Osteoblast (primary cell): ENCODE results near the gene AMPD3. TPM values are rescaled to one million over a fixed set of nuclear protein-coding genes. Genes with fewer than 3 reads are reported as not detected.

Experiments used
- DNase-seq: peaks from one replicate; pipeline ENCODE4 v3.0.0; 2011; ENCODE audit warnings: low spot score, mixed read lengths; ENCODE audit not compliant: insufficient read length; ENCODE audit errors: missing footprints
- H2AFZ ChIP-seq: 2 replicates; pipeline ENCODE4 v1.6.0; 2011; ENCODE audit warnings: mild to moderate bottlenecking, low read length
- H3K27ac ChIP-seq: 2 replicates; pipeline ENCODE4 v1.5.1; 2011; ENCODE audit warnings: mild to moderate bottlenecking, low read depth, low read length, moderate library complexity
- H3K27me3 ChIP-seq: 2 replicates; pipeline ENCODE4 v1.6.0; 2012; ENCODE audit warnings: mild to moderate bottlenecking, control low read depth, inconsistent platforms, low read length, moderate library complexity; ENCODE audit not compliant: insufficient read depth
- H3K36me3 ChIP-seq: 2 replicates; pipeline ENCODE4 v1.5.1; 2011; ENCODE audit warnings: mild to moderate bottlenecking, low read length, control low read depth, moderate library complexity; ENCODE audit not compliant: insufficient read depth
- H3K4me1 ChIP-seq: 2 replicates; pipeline ENCODE4 v1.5.1; 2011; ENCODE audit warnings: mild to moderate bottlenecking, low read length, control low read depth, moderate library complexity; ENCODE audit not compliant: insufficient read depth
- H3K4me2 ChIP-seq: 2 replicates; pipeline ENCODE4 v1.6.0; 2011; ENCODE audit warnings: mild to moderate bottlenecking, low read length; ENCODE audit not compliant: insufficient read depth
- H3K4me3 ChIP-seq: fragments of 200-600 bp; sonication (generic); 3 replicates; pipeline ENCODE4 v1.5.1; 2012; ENCODE audit warnings: mild to moderate bottlenecking, low read length, inconsistent platforms; ENCODE audit not compliant: insufficient read depth
- H3K79me2 ChIP-seq: 2 replicates; pipeline ENCODE4 v1.6.0; 2012; ENCODE audit warnings: mild to moderate bottlenecking, low read length, control low read depth, inconsistent platforms; ENCODE audit not compliant: insufficient read depth
- H3K9me3 ChIP-seq: 2 replicates; pipeline ENCODE4 v1.5.1; 2011; ENCODE audit warnings: low read depth, low read length, control low read depth
- H4K20me1 ChIP-seq: 2 replicates; pipeline ENCODE4 v1.6.0; 2012; ENCODE audit warnings: mild to moderate bottlenecking, low read length, control low read depth; ENCODE audit not compliant: insufficient read depth
- CTCF ChIP-seq: IDR thresholded peaks from 2 replicates; pipeline ENCODE4 v1.5.1; 2011; ENCODE audit warnings: mild to moderate bottlenecking, low read depth, low read length, moderate library complexity; ENCODE audit errors: extremely low read depth
- total RNA-seq: library from RNA; depleted of rRNA; stranded (reverse); fragments of >200 nt; gene quantifications from 2 replicates; pipeline ENCODE4 v1.2.3, GENCODE V29; 2012

Gene AMPD3
- total RNA-seq, 1 donor = 3.6 TPM

- no peaks in the 10 kb centered on the region for H3K79me2 ChIP-seq
Measured at GRCh38 chr11:10443152-10443551, 11.9 kb upstream of the AMPD3 start.

GRCh38 chr11:10443721-10444235 is 11.3 kb upstream of the AMPD3 start:
- no peaks in the 10 kb centered on the region for H3K36me3 ChIP-seq
- H2AFZ ChIP-seq = no peak overlapping the region
- no peak overlapping the region for H3K4me3 ChIP-seq
- no peak for TF ChIP-seq CTCF
- H4K20me1 ChIP-seq = no peaks in the 10 kb centered on the region
- H3K27me3 ChIP-seq = no peaks in the 10 kb centered on the region
- H3K9me3 ChIP-seq = no peaks in the 10 kb centered on the region
- no peak overlapping the region for H3K4me2 ChIP-seq
- DNase-seq = no peak
- H3K27ac ChIP-seq = no peak overlapping the region
- H3K4me1 ChIP-seq = no peaks in the 10 kb centered on the region
- H3K79me2 ChIP-seq = no peaks in the 10 kb centered on the region

More at GRCh38 chr11:10443152-10443551, 11.9 kb upstream of the AMPD3 start:
- Histone ChIP-seq H2AFZ (no peak overlapping the region), H3K27me3 (no peaks in the 10 kb centered on the region), H3K9me3 (no peaks in the 10 kb centered on the region), H3K4me1 (no peaks in the 10 kb centered on the region), H3K36me3 (no peaks in the 10 kb centered on the region), H3K4me2 (no peak overlapping the region), H3K4me3 (no peak overlapping the region), H3K27ac (no peak overlapping the region), H4K20me1 (no peaks in the 10 kb centered on the region)
- TF ChIP-seq CTCF = no peak
- DNase-seq = no peak

GRCh38 chr11:10444725-10445315 is 10.2 kb upstream of the AMPD3 start:
- Histone ChIP-seq H3K9me3 (no peaks in the 10 kb centered on the region), H3K79me2 (no peaks in the 10 kb centered on the region), H3K36me3 (no peaks in the 10 kb centered on the region), H2AFZ (no peak overlapping the region), H4K20me1 (no peaks in the 10 kb centered on the region), H3K4me1 (no peaks in the 10 kb centered on the region), H3K4me2 (no peak overlapping the region), H3K4me3 (no peak overlapping the region), H3K27ac (no peak overlapping the region), H3K27me3 (no peaks in the 10 kb centered on the region)
- TF ChIP-seq CTCF = no peak
- DNase-seq = no peak

GRCh38 chr11:10447445-10447844 is 7.6 kb upstream of the AMPD3 start:
- no peak for DNase-seq
- Histone ChIP-seq H3K4me2 (no peak overlapping the region), H4K20me1 (no peaks in the 10 kb centered on the region), H2AFZ (no peak overlapping the region), H3K27me3 (no peaks in the 10 kb centered on the region), H3K4me3 (no peak overlapping the region), H3K4me1 (peaks cover 6% of the 10 kb centered on the region), H3K79me2 (peaks cover 3% of the 10 kb centered on the region), H3K36me3 (no peaks in the 10 kb centered on the region), H3K27ac (no peak overlapping the region), H3K9me3 (no peaks in the 10 kb centered on the region)
- no peak for TF ChIP-seq CTCF
